Right lobe of liver (tissue), 4 donors: ENCODE data around the gene SPARCL1.

ENCODE experiments used
- POLR2A ChIP-seq: fragments of 450-650 bp; IDR thresholded peaks from one replicate; pipeline ENCODE4 v1.6.1; 2017; ENCODE audit warnings: antibody characterized with exemption, mild to moderate bottlenecking
- TF ChIP-seq, protein P1 (sequence below), 4 donors: fragments of 200-600 bp in 3 of 4; fragments of 450-650 bp in 1 of 4; IDR thresholded peaks; one replicate each; pipeline versions ENCODE4 v1.5.1 to v1.8.0; 2016 to 2022; ENCODE audit warnings: antibody characterized with exemption in 4 of 4, mild to moderate bottlenecking in 2 of 4
- donor health status: DM: no; HTN: no; CAD: no.
- donor health status: DM: no; HTN: no; CAD: no.
- donor health status: DM: no; HTN: yes; CAD: no.

DNA sequence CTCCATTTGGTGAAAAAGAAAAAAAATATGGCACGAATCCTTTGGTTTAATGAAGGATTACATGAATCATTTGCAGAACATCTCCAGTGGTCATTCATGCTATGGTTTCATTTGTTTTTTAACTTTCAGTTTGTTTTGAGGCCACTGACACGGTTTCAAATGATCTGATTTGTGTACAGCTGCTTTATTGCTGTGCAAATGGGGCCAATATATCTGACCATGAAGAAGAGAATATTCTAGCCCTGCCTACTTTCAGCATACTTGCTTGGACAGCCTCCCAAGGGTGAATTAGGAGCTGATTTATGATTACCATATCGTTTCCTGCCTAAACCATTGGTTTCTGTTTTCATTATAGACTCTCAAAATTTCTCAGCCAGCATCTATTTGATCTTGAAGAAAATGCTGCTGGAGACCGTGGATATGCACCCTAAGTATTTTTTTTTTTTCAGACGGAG lies 30.7 kb downstream of the SPARCL1 start:
- TF ChIP-seq, protein P1, sequence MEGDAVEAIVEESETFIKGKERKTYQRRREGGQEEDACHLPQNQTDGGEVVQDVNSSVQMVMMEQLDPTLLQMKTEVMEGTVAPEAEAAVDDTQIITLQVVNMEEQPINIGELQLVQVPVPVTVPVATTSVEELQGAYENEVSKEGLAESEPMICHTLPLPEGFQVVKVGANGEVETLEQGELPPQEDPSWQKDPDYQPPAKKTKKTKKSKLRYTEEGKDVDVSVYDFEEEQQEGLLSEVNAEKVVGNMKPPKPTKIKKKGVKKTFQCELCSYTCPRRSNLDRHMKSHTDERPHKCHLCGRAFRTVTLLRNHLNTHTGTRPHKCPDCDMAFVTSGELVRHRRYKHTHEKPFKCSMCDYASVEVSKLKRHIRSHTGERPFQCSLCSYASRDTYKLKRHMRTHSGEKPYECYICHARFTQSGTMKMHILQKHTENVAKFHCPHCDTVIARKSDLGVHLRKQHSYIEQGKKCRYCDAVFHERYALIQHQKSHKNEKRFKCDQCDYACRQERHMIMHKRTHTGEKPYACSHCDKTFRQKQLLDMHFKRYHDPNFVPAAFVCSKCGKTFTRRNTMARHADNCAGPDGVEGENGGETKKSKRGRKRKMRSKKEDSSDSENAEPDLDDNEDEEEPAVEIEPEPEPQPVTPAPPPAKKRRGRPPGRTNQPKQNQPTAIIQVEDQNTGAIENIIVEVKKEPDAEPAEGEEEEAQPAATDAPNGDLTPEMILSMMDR (IDR thresholded peaks at IDR 0.05) = no peak
- no peak for TF ChIP-seq POLR2A
